ENCODE results near the gene RALGPS1. TPM values are rescaled to one million over a fixed set of nuclear protein-coding genes. Genes with fewer than 3 reads are reported as not detected.

Gene RALGPS1
- total and polyA plus RNA-seq, 7 donors = 6.6 to 18.6 (median 11.4) TPM

- intact Hi-C loops (cut with DNase I) = no loop called here
- H3K9me3 ChIP-seq = no peaks in the 10 kb centered on the region
Measured at GRCh38 chr9:127201071-127201541, 286.5 kb downstream of the RALGPS1 start.

GRCh38 chr9:127201731-127202130 is 287.1 kb downstream of the RALGPS1 start:
- Histone ChIP-seq H3K4me3 (no peak overlapping the region), H3K9me3 (no peaks in the 10 kb centered on the region), H3K27ac (no peak overlapping the region), H3K4me1 (peaks cover 0 to 63% (median 41%) of the 10 kb centered on the region in 4 donors), H3K27me3 (no peaks in the 10 kb centered on the region), H3K36me3 (no peaks in the 10 kb centered on the region)
- WGBS, 2 donors = 91 to 97% methylated on average over 11 of the region's 11 CpGs
- DNase-seq = no peak
- intact Hi-C loops (cut with DNase I) = no loop called here
- TF ChIP-seq CTCF (IDR thresholded peaks at IDR 0.05) (no peak), POLR2A (IDR thresholded peaks at IDR 0.05) (no peak), EP300 (IDR thresholded peaks at IDR 0.05) (no peak), POLR2AphosphoS5 (IDR thresholded peaks at IDR 0.05) (no peak)

More at GRCh38 chr9:127201071-127201541, 286.5 kb downstream of the RALGPS1 start:
- no peak for DNase-seq
- no peak for TF ChIP-seq CTCF (IDR thresholded peaks at IDR 0.05)
- TF ChIP-seq EP300 (IDR thresholded peaks at IDR 0.05) = no peak
- no peak for TF ChIP-seq POLR2A (IDR thresholded peaks at IDR 0.05)
- TF ChIP-seq POLR2AphosphoS5 (IDR thresholded peaks at IDR 0.05) = no peak
- no peak overlapping the region for H3K4me3 ChIP-seq
- H3K36me3 ChIP-seq = no peaks in the 10 kb centered on the region
- H3K27ac ChIP-seq = peak overlapping the region in 1 of 4 donors; percentile 13
- H3K27me3 ChIP-seq = no peaks in the 10 kb centered on the region
- whole genome bisulfite sequencing, 2 donors = 97 to 99% methylated on average over 6 of the region's 6 CpGs
- H3K4me1 ChIP-seq = peaks cover 0 to 65% (median 43%) of the 10 kb centered on the region in 4 donors

- WGBS, 2 donors = 88 to 92% methylated on average over 11 of the region's 11 CpGs
- no peaks in the 10 kb centered on the region for H3K27me3 ChIP-seq
- peak overlapping the region in 3 of 4 donors; percentile 6 to 59 (median 30) for H3K27ac ChIP-seq
- no peaks in the 10 kb centered on the region for H3K9me3 ChIP-seq
- no peak overlapping the region for H3K4me3 ChIP-seq
- H3K36me3 ChIP-seq = no peaks in the 10 kb centered on the region
- no peak for DNase-seq
- TF ChIP-seq CTCF (IDR thresholded peaks at IDR 0.05) (no peak), EP300 (IDR thresholded peaks at IDR 0.05) (no peak), POLR2AphosphoS5 (IDR thresholded peaks at IDR 0.05) (no peak), POLR2A (IDR thresholded peaks at IDR 0.05) (no peak)
- intact Hi-C loops (cut with DNase I) = no loop called here
- H3K4me1 ChIP-seq = peaks cover 0 to 54% (median 34%) of the 10 kb centered on the region in 4 donors
Measured at GRCh38 chr9:127202461-127203169, 288.0 kb downstream of the RALGPS1 start.

- Histone ChIP-seq H3K27ac (no peak overlapping the region), H3K4me1 (peaks cover 0 to 42% (median 22%) of the 10 kb centered on the region in 4 donors), H3K36me3 (no peaks in the 10 kb centered on the region), H3K27me3 (no peaks in the 10 kb centered on the region), H3K4me3 (no peak overlapping the region), H3K9me3 (no peaks in the 10 kb centered on the region)
- TF ChIP-seq EP300 (IDR thresholded peaks at IDR 0.05) (no peak), CTCF (IDR thresholded peaks at IDR 0.05) (no peak), POLR2A (IDR thresholded peaks at IDR 0.05) (no peak), POLR2AphosphoS5 (IDR thresholded peaks at IDR 0.05) (no peak)
- 93 to 95% methylated on average over 5 of the region's 5 CpGs for WGBS, 2 donors
- DNase-seq = no peak
- intact Hi-C loops (cut with DNase I) = no loop called here
Measured at GRCh38 chr9:127203681-127204327, 289.2 kb downstream of the RALGPS1 start.

Data from sigmoid colon (tissue), 7 donors.